Neural cell (in vitro differentiated cells): ENCODE data around the gene SNX7.

Experiments
- CTCF ChIP-seq: fragments of 450-650 bp; IDR thresholded peaks from 2 replicates; pipeline ENCODE4 v1.5.1; 2014; ENCODE audit warnings: antibody characterized with exemption, mild to moderate bottlenecking, moderate library complexity; ENCODE audit not compliant: poor library complexity, severe bottlenecking
- EP300 ChIP-seq: fragments of 450-650 bp; conservative IDR thresholded peaks from 2 replicates; pipeline ENCODE4 v1.6.1; 2014; ENCODE audit warnings: antibody characterized with exemption, mild to moderate bottlenecking, moderate library complexity; ENCODE audit not compliant: poor library complexity, severe bottlenecking
- EZH2 ChIP-seq: fragments of 200-600, 300-800 bp; shearing (Covaris generic), sonication (generic); IDR thresholded peaks from 2 replicates; pipeline ENCODE4 v1.6.1; 2014; ENCODE audit warnings: antibody characterized with exemption, low read length, borderline replicate concordance, mild to moderate bottlenecking; ENCODE audit not compliant: insufficient read depth, poor library complexity, severe bottlenecking
- SMC3 ChIP-seq: fragments of 450-650 bp; conservative IDR thresholded peaks from 2 replicates; pipeline ENCODE4 v1.6.1; 2014; ENCODE audit warnings: antibody characterized with exemption, mild to moderate bottlenecking, moderate library complexity; ENCODE audit not compliant: poor library complexity

- TF ChIP-seq EP300 (no peak), CTCF (no peak), EZH2 (no peak), SMC3 (no peak)
These were observed 130.0 kb downstream of the SNX7 start for GRCh38 chr1:98791498-98791897.
